ENCODE measurements around the gene NACC2. TPM values are rescaled to one million over a fixed set of nuclear protein-coding genes. Genes with fewer than 3 reads are reported as not detected.

NACC2 gene
- total RNA-seq, 1 donor from 2014 or later: 9.6 TPM

DNA sequence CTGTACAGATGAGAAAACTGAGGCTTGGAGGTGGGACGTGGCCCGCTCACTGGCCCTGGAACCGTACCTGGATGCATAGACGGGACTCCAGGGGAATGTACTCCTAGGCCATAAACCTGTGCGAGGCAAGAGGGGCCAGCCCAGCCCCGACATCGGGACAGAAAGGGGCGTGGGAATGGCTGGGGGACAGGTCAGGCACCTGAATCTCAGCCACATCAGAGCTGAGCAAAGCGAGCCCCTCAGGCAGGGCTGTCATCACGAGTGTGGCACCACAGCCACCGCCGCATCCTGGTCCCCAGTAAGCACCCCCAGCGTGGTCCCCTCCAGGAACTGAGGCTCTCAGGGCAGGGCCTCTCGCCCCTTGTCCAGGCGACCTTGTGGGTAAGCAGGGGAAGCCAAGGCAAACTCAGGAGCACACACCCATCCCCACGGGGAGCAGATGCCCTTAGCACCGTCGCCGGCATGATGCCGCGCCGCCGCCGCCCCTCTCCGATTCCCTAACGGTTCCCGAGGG is 16.5 kb downstream of the NACC2 start:
- H3K27me3 Mint-ChIP-seq (ENCODE audit: unreplicated experiment): no peaks in the 10 kb centered on the region
- no peaks in the 10 kb centered on the region for H3K4me1 Mint-ChIP-seq (ENCODE audit: unreplicated experiment)
- TF ChIP-seq, protein P1, sequence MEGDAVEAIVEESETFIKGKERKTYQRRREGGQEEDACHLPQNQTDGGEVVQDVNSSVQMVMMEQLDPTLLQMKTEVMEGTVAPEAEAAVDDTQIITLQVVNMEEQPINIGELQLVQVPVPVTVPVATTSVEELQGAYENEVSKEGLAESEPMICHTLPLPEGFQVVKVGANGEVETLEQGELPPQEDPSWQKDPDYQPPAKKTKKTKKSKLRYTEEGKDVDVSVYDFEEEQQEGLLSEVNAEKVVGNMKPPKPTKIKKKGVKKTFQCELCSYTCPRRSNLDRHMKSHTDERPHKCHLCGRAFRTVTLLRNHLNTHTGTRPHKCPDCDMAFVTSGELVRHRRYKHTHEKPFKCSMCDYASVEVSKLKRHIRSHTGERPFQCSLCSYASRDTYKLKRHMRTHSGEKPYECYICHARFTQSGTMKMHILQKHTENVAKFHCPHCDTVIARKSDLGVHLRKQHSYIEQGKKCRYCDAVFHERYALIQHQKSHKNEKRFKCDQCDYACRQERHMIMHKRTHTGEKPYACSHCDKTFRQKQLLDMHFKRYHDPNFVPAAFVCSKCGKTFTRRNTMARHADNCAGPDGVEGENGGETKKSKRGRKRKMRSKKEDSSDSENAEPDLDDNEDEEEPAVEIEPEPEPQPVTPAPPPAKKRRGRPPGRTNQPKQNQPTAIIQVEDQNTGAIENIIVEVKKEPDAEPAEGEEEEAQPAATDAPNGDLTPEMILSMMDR (IDR thresholded peaks at IDR 0.05; ENCODE audit: unreplicated experiment): no peak
- peaks cover 3% of the 10 kb centered on the region for H3K36me3 Mint-ChIP-seq (ENCODE audit: low read depth, unreplicated experiment)
- DNase-seq (ENCODE audit: low spot score): no peak
- no peaks in the 10 kb centered on the region for H3K9me3 Mint-ChIP-seq (ENCODE audit: unreplicated experiment)
- H3K27ac Mint-ChIP-seq (ENCODE audit: unreplicated experiment): no peak overlapping the region
- H3K4me3 Mint-ChIP-seq (ENCODE audit: unreplicated experiment): no peak overlapping the region

DNA sequence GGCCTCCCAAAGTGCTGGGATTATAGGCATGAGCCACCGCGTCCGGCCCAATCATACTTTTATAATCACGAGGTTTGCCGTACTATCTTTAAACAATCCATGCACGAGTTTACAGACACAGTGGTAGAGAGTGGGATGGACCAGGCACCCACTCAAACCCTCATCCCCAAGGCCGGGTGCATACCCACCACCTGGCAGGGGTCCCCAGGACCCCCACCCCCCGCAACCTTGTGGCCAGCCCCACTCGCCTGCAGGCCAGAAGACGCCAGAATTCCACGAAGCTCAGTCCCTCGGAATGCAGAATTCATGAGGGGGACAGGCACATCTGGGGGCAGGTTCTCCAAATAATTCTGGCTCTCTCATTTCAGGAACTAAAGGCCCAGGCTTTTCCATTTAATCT is 17.1 kb downstream of the NACC2 start:
- no peak for DNase-seq (ENCODE audit: low spot score)
- Mint-ChIP-seq H3K4me3 (ENCODE audit: unreplicated experiment) (no peak overlapping the region), H3K4me1 (ENCODE audit: unreplicated experiment) (no peaks in the 10 kb centered on the region), H3K27me3 (ENCODE audit: unreplicated experiment) (no peaks in the 10 kb centered on the region), H3K9me3 (ENCODE audit: unreplicated experiment) (no peaks in the 10 kb centered on the region), H3K27ac (ENCODE audit: unreplicated experiment) (no peak overlapping the region), H3K36me3 (ENCODE audit: low read depth, unreplicated experiment) (peaks cover 3% of the 10 kb centered on the region)
- TF ChIP-seq, protein P1 (IDR thresholded peaks at IDR 0.05; ENCODE audit: unreplicated experiment): no peak

DNA sequence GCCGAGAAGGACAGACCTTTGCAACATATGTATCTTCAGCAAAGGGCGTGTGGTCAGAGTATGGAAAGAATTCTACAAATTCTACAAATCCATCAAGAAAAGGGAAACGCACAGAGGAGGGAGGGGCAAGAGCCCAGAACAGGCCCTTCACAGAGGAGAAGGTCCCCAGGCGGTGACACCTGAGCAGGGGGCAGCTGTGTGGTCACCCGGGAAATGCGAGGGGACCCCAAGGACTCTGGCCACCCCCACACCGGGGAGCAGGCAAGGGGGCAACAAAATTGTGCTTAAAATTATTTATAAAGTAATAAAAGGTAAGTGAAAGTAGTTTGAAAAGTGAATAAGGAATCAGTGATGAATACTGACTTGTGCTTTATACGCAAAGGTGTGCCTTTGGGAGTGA is 17.6 kb downstream of the NACC2 start:
- no peak for DNase-seq (ENCODE audit: low spot score)
- Mint-ChIP-seq H3K36me3 (ENCODE audit: low read depth, unreplicated experiment) (peaks cover 3% of the 10 kb centered on the region), H3K27ac (ENCODE audit: unreplicated experiment) (no peak overlapping the region), H3K9me3 (ENCODE audit: unreplicated experiment) (no peaks in the 10 kb centered on the region), H3K27me3 (ENCODE audit: unreplicated experiment) (no peaks in the 10 kb centered on the region), H3K4me3 (ENCODE audit: unreplicated experiment) (no peak overlapping the region), H3K4me1 (ENCODE audit: unreplicated experiment) (no peaks in the 10 kb centered on the region)
- TF ChIP-seq, protein P1 (IDR thresholded peaks at IDR 0.05; ENCODE audit: unreplicated experiment): no peak

DNA sequence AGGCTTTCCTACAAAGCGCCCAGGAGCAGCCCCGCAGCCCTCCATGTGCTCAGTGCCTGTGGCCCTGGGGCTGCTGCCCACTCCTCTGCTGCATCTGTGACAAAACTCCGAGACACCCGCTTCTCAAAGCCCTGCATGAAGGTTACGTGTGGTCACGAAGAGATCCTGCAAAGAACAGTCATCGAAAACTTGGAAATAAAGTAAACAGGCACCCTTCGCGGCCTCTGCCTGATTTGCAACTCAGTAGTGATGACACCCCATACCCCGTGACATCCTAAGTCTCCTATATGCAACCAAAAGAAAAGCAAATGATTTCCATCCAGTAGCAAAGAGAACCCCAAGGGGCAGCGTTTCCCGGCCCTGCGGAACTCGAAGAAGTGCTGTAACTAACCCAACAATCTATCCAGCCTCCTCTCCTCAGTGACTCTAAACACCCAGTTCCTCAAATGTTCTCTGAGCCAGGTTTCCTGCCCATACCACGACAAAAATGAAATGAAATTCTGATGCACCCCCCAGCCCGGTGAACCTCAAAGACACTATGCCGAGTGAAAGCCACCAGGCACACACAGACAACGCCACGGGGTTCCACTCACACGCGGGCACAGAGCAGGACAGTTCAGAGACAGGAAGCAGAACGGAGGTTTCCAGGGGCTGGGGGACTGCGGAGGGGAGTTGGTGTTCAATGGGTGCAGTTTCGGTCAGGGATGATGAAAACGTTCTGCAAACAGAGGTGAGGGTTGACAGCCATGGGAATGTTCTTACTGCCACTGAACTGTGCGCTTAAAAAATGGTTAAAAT is 19.0 kb downstream of the NACC2 start:
- no peak overlapping the region for H3K27ac Mint-ChIP-seq (ENCODE audit: unreplicated experiment)
- no peaks in the 10 kb centered on the region for H3K4me1 Mint-ChIP-seq (ENCODE audit: unreplicated experiment)
- H3K9me3 Mint-ChIP-seq (ENCODE audit: unreplicated experiment): no peaks in the 10 kb centered on the region
- H3K4me3 Mint-ChIP-seq (ENCODE audit: unreplicated experiment): no peak overlapping the region
- peaks cover 3% of the 10 kb centered on the region for H3K36me3 Mint-ChIP-seq (ENCODE audit: low read depth, unreplicated experiment)
- H3K27me3 Mint-ChIP-seq (ENCODE audit: unreplicated experiment): no peaks in the 10 kb centered on the region
- TF ChIP-seq, protein P1 (IDR thresholded peaks at IDR 0.05; ENCODE audit: unreplicated experiment): no peak
- DNase-seq (ENCODE audit: low spot score): no peak

DNA sequence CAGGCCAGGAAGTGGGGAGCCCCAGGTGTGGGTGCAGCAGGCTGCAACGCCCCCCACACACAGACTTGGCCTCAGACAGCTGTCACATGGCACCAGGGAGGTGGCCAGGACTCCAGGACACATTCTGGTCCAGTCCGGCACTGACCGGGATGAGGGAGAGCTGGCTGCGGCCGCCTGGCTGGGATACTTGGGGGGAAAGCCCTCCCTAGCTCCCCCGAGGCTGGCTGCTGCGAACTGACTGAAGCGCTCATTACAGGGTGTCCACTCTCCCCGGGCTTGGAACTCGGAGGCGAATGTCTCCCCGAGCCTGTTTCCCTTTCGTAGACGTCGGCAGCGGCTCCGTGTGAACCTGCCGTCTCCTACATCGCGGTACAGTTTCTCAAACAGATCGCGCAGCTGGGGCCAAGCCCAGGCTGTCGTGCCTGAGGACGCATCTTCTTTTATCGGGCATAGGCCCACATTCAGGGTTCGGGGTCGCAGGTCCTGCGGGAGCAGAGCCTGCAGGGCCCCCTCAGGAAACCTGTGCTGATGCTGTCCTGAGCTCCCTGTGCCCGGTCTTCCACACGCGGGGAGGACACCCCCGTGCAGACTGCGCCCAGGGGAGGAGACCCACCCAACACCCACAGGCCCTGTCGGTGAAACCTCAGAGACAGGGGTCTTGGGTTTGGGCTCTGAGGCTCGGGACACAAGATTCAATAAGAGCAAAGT is 19.8 kb downstream of the NACC2 start:
- no peaks in the 10 kb centered on the region for H3K4me1 Mint-ChIP-seq (ENCODE audit: unreplicated experiment)
- TF ChIP-seq, protein P1 (IDR thresholded peaks at IDR 0.05; ENCODE audit: unreplicated experiment): no peak
- H3K27ac Mint-ChIP-seq (ENCODE audit: unreplicated experiment): no peak overlapping the region
- H3K4me3 Mint-ChIP-seq (ENCODE audit: unreplicated experiment): no peak overlapping the region
- H3K36me3 Mint-ChIP-seq (ENCODE audit: low read depth, unreplicated experiment): peaks cover 3% of the 10 kb centered on the region
- H3K9me3 Mint-ChIP-seq (ENCODE audit: unreplicated experiment): no peaks in the 10 kb centered on the region
- H3K27me3 Mint-ChIP-seq (ENCODE audit: unreplicated experiment): peaks cover 2% of the 10 kb centered on the region
- DNase-seq (ENCODE audit: low spot score): no peak

All from endothelial cell (in vitro differentiated cells).